Left ventricle myocardium inferior (tissue), 1 donor: ENCODE measurements around the gene IL17RB. TPM values are rescaled to one million over a fixed set of nuclear protein-coding genes. Genes with fewer than 3 reads are reported as not detected.

Source experiments
- DNase-seq: peaks from one replicate; pipeline ENCODE4 v3.0.0-alpha.2; 2020
- H3K27ac ChIP-seq: fragments of 200-600 bp; replicated peaks from 2 replicates; pipeline ENCODE4 v1.8.0; 2021
- H3K27me3 ChIP-seq: fragments of 200-600 bp; 2 replicates; pipeline ENCODE4 v1.8.0; 2021; ENCODE audit warnings: low read depth
- H3K36me3 ChIP-seq: fragments of 200-600 bp; 2 replicates; pipeline ENCODE4 v1.8.0; 2021
- H3K4me1 ChIP-seq: fragments of 200-600 bp; 2 replicates; pipeline ENCODE4 v1.8.0; 2021
- H3K4me3 ChIP-seq: fragments of 200-600 bp; 2 replicates; pipeline ENCODE4 v1.8.0; 2021; ENCODE audit warnings: mild to moderate bottlenecking, moderate library complexity
- H3K9me3 ChIP-seq: fragments of 200-600 bp; replicated peaks from 2 replicates; pipeline ENCODE4 v1.8.0; 2021
- intact Hi-C: fragments of 100-400 bp; cut with micrococcal nuclease; formaldehyde crosslinking; loops from one replicate; pipeline ENCODE4 v1.11.0; 2022
- total RNA-seq: library from RNA; stranded (reverse); fragmentation: NEBNext Ultra II Directional; extraction: Animal tissue kit (Norgen Biotek cat#: 25700); gene quantifications from one replicate; pipeline ENCODE4 v1.2.1, GENCODE V29; 2021
- TF ChIP-seq, protein P1 (sequence below): fragments of 200-600 bp; IDR thresholded peaks from 2 replicates; pipeline ENCODE4 v1.8.0; 2021; ENCODE audit warnings: antibody characterized with exemption, mild to moderate bottlenecking, borderline replicate concordance
- donor health status: DM: no; HTN: yes; CAD: no; lungs with severe emphysema.

IL17RB gene
- total RNA-seq, 1 donor from 2014 or later: 0.47 TPM

DNA sequence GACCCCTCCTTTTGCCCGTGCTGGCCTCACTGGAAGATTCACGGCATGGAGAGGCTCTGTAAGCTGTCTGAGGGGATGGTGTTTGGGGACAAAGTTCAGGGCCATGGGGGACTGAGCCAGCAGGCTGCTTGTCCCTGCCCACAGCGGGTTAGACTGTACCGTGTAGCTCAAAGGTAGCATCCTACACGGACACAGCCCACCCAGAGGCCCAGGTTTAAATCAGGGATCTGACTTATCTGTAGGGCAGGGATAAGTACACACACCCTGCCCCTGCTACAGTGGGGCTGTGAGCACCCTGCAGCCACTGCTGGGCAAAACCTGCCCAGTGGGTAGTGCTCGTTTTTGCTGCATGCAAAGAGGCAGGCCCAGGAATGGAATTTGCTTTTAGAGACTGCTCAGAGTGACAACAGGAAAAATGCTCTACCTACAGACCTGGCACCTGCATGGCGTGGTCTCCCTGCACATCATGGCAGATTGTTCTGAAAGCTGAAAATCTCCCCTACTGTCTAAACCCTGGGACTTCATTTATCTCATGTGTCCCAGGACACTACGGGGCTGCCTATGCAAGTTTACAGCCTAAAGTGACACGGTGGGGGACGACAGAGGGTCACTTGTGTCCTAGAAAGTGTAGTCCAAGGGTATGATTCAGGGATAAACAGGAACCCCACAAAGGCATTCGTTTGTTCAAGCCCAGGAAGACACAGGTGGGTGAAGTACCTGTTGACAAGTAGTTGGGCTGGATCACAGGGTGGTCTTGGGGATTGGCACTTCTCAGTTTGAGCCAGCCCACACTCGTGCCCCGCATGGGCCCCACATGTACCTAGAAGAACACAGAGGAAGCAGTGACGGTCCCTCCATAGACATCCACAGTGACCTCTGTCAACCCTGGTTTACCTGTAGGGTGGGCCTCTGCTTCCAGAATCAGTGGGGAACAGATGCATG lies 27.9 kb upstream of the IL17RB start:
- no peak for DNase-seq
- Histone ChIP-seq H3K27me3 (peaks cover 4% of the 10 kb centered on the region), H3K27ac (no peak overlapping the region), H3K9me3 (no peaks in the 10 kb centered on the region), H3K36me3 (peaks cover 18% of the 10 kb centered on the region), H3K4me1 (peaks cover 6% of the 10 kb centered on the region), H3K4me3 (no peak overlapping the region)
- intact Hi-C loops: no loop called here
- TF ChIP-seq, protein P1, sequence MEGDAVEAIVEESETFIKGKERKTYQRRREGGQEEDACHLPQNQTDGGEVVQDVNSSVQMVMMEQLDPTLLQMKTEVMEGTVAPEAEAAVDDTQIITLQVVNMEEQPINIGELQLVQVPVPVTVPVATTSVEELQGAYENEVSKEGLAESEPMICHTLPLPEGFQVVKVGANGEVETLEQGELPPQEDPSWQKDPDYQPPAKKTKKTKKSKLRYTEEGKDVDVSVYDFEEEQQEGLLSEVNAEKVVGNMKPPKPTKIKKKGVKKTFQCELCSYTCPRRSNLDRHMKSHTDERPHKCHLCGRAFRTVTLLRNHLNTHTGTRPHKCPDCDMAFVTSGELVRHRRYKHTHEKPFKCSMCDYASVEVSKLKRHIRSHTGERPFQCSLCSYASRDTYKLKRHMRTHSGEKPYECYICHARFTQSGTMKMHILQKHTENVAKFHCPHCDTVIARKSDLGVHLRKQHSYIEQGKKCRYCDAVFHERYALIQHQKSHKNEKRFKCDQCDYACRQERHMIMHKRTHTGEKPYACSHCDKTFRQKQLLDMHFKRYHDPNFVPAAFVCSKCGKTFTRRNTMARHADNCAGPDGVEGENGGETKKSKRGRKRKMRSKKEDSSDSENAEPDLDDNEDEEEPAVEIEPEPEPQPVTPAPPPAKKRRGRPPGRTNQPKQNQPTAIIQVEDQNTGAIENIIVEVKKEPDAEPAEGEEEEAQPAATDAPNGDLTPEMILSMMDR: no peak

- Histone ChIP-seq H3K9me3 (no peaks in the 10 kb centered on the region), H3K27ac (no peak overlapping the region), H3K27me3 (peaks cover 4% of the 10 kb centered on the region), H3K4me1 (peaks cover 6% of the 10 kb centered on the region), H3K4me3 (no peak overlapping the region), H3K36me3 (peaks cover 18% of the 10 kb centered on the region)
- DNase-seq: no peak
- TF ChIP-seq, protein P1: no peak
- intact Hi-C loops: no loop called here
Measured at GRCh38 chr3:53819163-53819868, 27.1 kb upstream of the IL17RB start.

DNA sequence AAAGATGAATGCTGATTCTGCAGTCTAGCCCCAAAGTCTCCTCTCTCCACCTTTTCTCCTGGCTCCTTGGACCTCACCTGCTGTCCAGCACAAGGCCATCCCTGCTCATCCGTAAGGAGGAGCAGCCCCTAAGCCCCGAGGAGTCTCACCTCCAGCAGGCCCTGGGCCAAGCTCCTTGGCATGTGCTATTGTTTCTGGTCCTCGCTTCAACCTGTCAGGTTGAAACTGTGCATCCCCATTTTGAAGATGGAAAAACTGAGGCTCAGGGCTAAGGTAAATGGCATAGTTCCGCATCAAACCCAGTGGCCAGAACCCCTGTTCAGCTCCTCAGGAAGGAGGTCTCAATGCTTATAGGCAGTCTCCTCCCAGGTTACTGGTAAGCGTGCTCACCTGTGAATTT lies 26.3 kb upstream of the IL17RB start:
- no peak for DNase-seq
- H3K27ac ChIP-seq: no peak overlapping the region
- peaks cover 6% of the 10 kb centered on the region for H3K4me1 ChIP-seq
- intact Hi-C loops: no loop called here
- peaks cover 18% of the 10 kb centered on the region for H3K36me3 ChIP-seq
- H3K9me3 ChIP-seq: no peaks in the 10 kb centered on the region
- H3K4me3 ChIP-seq: no peak overlapping the region
- TF ChIP-seq, protein P1: no peak
- H3K27me3 ChIP-seq: peaks cover 4% of the 10 kb centered on the region

GRCh38 chr3:53820756-53821580 lies 25.4 kb upstream of the IL17RB start:
- H3K4me1 ChIP-seq: peaks cover 6% of the 10 kb centered on the region
- peaks cover 18% of the 10 kb centered on the region for H3K36me3 ChIP-seq
- TF ChIP-seq, protein P1: no peak
- no peaks in the 10 kb centered on the region for H3K9me3 ChIP-seq
- H3K4me3 ChIP-seq: no peak overlapping the region
- no peak overlapping the region for H3K27ac ChIP-seq
- DNase-seq: no peak
- peaks cover 4% of the 10 kb centered on the region for H3K27me3 ChIP-seq
- intact Hi-C loops: no loop called here

DNA sequence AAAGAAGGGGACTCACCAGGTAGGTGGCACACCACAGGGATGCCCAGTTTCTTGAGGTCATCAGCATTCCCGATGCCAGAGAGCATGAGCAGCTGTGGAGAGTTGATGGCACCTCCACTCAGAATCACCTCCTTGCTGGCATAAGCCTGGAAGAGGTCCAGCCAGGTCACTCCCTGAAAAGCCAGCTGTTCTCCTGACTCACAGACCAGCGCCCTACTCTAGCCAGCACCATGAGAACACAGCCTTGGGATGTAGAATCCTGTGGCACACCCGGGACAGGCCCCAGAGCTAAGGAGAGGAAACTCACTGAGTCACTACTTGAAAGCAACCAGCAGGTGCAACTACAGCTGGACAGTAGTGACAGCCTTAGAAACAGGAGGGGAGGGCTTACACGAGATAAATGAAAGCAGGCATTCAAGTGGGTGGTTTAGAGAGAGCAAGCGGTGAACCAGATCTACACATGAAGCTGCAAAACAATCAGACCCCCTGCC lies 24.7 kb upstream of the IL17RB start:
- no peak for DNase-seq
- Histone ChIP-seq H3K9me3 (no peaks in the 10 kb centered on the region), H3K27ac (no peak overlapping the region), H3K27me3 (peaks cover 4% of the 10 kb centered on the region), H3K4me3 (no peak overlapping the region), H3K4me1 (peaks cover 6% of the 10 kb centered on the region), H3K36me3 (peaks cover 18% of the 10 kb centered on the region)
- intact Hi-C loops: no loop called here
- TF ChIP-seq, protein P1: no peak
